Stimulated activated CD4-positive, alpha-beta T cell treated with anti-CD3 and anti-CD28 coated beads, Interleukin-2, amount 100 ng/mL, for 24 hours (primary cell): Measurements from ENCODE around the gene PSKH1.
"Not testable (repeated sequence)": the region's sequence is repeated elsewhere in the genome, so short reads cannot be mapped to it uniquely, and the experiment has no call there.

Experiments
- DNase-seq, 2 donors: peaks; one replicate each; pipeline ENCODE4 v3.0.0-alpha.2; 2020

Gene PSKH1

GRCh38 chr16:67927131-67927941, 34.3 kb downstream of the PSKH1 start:
- no peak for DNase-seq

- DNase-seq, result no peak
Observed at GRCh38 chr16:67928147-67928546, 35.1 kb downstream of the PSKH1 start.

- peak; percentile 82 for DNase-seq
Observed at GRCh38 chr16:67928561-67929364, 35.7 kb downstream of the PSKH1 start.

- DNase-seq, result no peak
Observed at GRCh38 chr16:67930191-67930590, 37.1 kb downstream of the PSKH1 start.

GRCh38 chr16:67930678-67931211, 37.7 kb downstream of the PSKH1 start:
- no peak for DNase-seq

GRCh38 chr16:67931712-67932461, 38.8 kb downstream of the PSKH1 start, which contains the start of gene CTRL:
Gene CTRL, minus strand, starts transcription at chr16:67931862. Its CDS starts 10 bp downstream, at chr16:67931852.
- DNase-seq, result no peak

GRCh38 chr16:67932462-67932840, 39.4 kb downstream of the PSKH1 start:
- no peak for DNase-seq

GRCh38 chr16:67933805-67934204, 40.8 kb downstream of the PSKH1 start:
- no peak for DNase-seq

- no peak for DNase-seq
Observed at GRCh38 chr16:67934306-67935100, 41.4 kb downstream of the PSKH1 start.

- DNase-seq, result no peak
Observed at GRCh38 chr16:67935101-67935401, 42.0 kb downstream of the PSKH1 start.

- DNase-seq, result peak; percentile 95 to 97
Observed at GRCh38 chr16:67935402-67936123, 42.5 kb downstream of the PSKH1 start.

GRCh38 chr16:67936124-67936879, 43.2 kb downstream of the PSKH1 start, which contains the start of gene PSMB10:
Gene PSMB10, minus strand, starts transcription at chr16:67936850. Its CDS starts 101 bp downstream, at chr16:67936749.
- peak; percentile 64 to 75 for DNase-seq

GRCh38 chr16:67936880-67937605, 44.0 kb downstream of the PSKH1 start:
- peak in 1 of 2 donors; percentile 73 for DNase-seq

GRCh38 chr16:67937713-67938112, 44.7 kb downstream of the PSKH1 start:
- DNase-seq, result not testable (repeated sequence)

GRCh38 chr16:67939507-67940445, 46.7 kb downstream of the PSKH1 start:
- DNase-seq, result peak; percentile 56 to 71

GRCh38 chr16:67940446-67941089, 47.5 kb downstream of the PSKH1 start:
- DNase-seq, result no peak

GRCh38 chr16:67941469-67942199, 48.6 kb downstream of the PSKH1 start:
- no peak for DNase-seq

GRCh38 chr16:67942200-67942509, 49.1 kb downstream of the PSKH1 start:
- DNase-seq, result peak in 1 of 2 donors; percentile 50
